HFFc6 (cell line): Measurements from ENCODE around the gene CLNK. TPM values are rescaled to one million over a fixed set of nuclear protein-coding genes. Genes with fewer than 3 reads are reported as not detected.

Experiments
- DNase-seq: peaks from one replicate; pipeline ENCODE4 v3.0.0-alpha.2; 2018
- H3K27ac Mint-ChIP-seq: 2 replicates; pipeline ENCODE4 v1.8.0; 2020; ENCODE audit warnings: mild to moderate bottlenecking, mixed read lengths
- H3K27me3 Mint-ChIP-seq: 2 replicates; pipeline ENCODE4 v1.8.0; 2021; ENCODE audit warnings: mild to moderate bottlenecking, moderate library complexity, mixed read lengths; ENCODE audit not compliant: insufficient read depth
- H3K36me3 Mint-ChIP-seq: 2 replicates; pipeline ENCODE4 v1.8.0; 2021; ENCODE audit warnings: low read depth, mixed read lengths
- H3K4me1 Mint-ChIP-seq: 2 replicates; pipeline ENCODE4 v1.8.0; 2020; ENCODE audit warnings: low read depth, mixed read lengths
- H3K4me3 Mint-ChIP-seq: 2 replicates; pipeline ENCODE4 v1.8.0; 2020; ENCODE audit warnings: mild to moderate bottlenecking, moderate library complexity, mixed read lengths
- H3K9me3 Mint-ChIP-seq: 2 replicates; pipeline ENCODE4 v1.8.0; 2020; ENCODE audit warnings: mild to moderate bottlenecking, mixed read lengths
- total RNA-seq, 6 experiments: library from RNA; stranded (reverse); fragmentation: NEBNext Ultra II Directional; extraction: Animal tissue kit (Norgen Biotek cat#: 25700); gene quantifications; 2 replicates in 1 of 6; 3 replicates in 5 of 6; pipeline ENCODE4 v1.2.3, GENCODE V29; 2021
- TF ChIP-seq, protein P1 (sequence below): fragments of 200-600 bp; sonication (generic); IDR thresholded peaks from 2 replicates; pipeline ENCODE4 v1.5.0; 2021; ENCODE audit warnings: antibody characterized with exemption, mild to moderate bottlenecking

Gene CLNK
- total RNA-seq, 6 experiments from 2014 or later, result not detected

DNA sequence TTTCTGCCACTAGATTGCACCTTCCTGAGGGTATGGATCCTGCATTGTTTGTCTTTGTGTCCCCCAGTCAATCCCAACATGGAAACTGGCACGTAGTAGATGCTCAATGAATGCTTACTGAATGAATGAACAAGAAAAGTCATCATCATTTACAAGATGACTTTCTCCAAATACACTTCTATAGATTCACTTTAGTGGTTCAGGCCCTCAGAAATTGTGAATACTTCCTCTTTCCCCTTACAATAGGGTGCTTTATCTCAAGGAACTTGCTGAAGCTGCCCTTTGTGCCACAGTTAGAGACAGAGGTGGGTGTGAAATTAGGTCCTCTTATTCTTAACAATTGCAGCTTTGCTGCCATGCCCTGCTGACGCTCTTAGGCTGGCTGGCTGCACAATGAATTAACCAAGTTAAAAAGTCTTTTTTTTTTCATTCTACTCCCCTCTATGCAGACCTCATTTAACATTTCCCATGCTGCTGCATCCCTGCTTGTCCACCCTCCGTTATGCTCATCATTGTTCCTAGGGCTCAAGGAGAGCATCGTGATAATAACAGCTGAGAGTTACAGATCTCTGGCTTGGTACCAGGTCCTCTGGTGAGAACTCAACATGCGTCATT is 119.3 kb downstream of the CLNK start:
- no peak for DNase-seq
- TF ChIP-seq, protein P1, sequence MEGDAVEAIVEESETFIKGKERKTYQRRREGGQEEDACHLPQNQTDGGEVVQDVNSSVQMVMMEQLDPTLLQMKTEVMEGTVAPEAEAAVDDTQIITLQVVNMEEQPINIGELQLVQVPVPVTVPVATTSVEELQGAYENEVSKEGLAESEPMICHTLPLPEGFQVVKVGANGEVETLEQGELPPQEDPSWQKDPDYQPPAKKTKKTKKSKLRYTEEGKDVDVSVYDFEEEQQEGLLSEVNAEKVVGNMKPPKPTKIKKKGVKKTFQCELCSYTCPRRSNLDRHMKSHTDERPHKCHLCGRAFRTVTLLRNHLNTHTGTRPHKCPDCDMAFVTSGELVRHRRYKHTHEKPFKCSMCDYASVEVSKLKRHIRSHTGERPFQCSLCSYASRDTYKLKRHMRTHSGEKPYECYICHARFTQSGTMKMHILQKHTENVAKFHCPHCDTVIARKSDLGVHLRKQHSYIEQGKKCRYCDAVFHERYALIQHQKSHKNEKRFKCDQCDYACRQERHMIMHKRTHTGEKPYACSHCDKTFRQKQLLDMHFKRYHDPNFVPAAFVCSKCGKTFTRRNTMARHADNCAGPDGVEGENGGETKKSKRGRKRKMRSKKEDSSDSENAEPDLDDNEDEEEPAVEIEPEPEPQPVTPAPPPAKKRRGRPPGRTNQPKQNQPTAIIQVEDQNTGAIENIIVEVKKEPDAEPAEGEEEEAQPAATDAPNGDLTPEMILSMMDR, result no peak
- no peaks in the 10 kb centered on the region for H3K36me3 Mint-ChIP-seq
- no peaks in the 10 kb centered on the region for H3K4me1 Mint-ChIP-seq
- no peak overlapping the region for H3K27ac Mint-ChIP-seq
- H3K9me3 Mint-ChIP-seq, result no peaks in the 10 kb centered on the region
- peaks cover 26% of the 10 kb centered on the region for H3K27me3 Mint-ChIP-seq
- no peak overlapping the region for H3K4me3 Mint-ChIP-seq

GRCh38 chr4:10554694-10555093 is 129.9 kb downstream of the CLNK start:
- H3K27ac Mint-ChIP-seq, result no peak overlapping the region
- TF ChIP-seq, protein P1, result peak; percentile 94
- H3K27me3 Mint-ChIP-seq, result peaks cover 22% of the 10 kb centered on the region
- no peaks in the 10 kb centered on the region for H3K4me1 Mint-ChIP-seq
- no peaks in the 10 kb centered on the region for H3K36me3 Mint-ChIP-seq
- no peak overlapping the region for H3K4me3 Mint-ChIP-seq
- no peaks in the 10 kb centered on the region for H3K9me3 Mint-ChIP-seq
- DNase-seq, result peak; percentile 48

DNA sequence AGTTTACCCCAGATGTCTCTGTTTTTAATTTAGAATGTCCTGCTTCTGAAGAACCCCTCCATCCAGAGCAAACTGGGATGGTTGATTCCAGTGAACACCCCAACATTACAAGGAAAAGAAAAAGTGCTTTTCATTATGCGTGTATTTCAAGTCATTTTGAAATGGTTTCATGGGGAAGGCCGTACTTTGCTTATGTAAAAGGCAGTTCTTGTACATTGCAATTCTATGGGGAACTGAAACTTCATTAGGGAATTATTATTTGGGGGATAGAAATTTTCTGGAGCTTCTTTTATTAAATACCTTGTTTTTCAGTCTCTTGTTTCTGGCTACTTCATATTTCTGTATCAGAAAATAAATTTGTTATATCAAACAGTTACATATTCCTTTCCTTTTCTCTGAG is 130.4 kb downstream of the CLNK start:
- no peak overlapping the region for H3K27ac Mint-ChIP-seq
- no peak overlapping the region for H3K4me3 Mint-ChIP-seq
- H3K36me3 Mint-ChIP-seq, result no peaks in the 10 kb centered on the region
- H3K4me1 Mint-ChIP-seq, result no peaks in the 10 kb centered on the region
- no peaks in the 10 kb centered on the region for H3K9me3 Mint-ChIP-seq
- H3K27me3 Mint-ChIP-seq, result peaks cover 19% of the 10 kb centered on the region
- DNase-seq, result no peak
- TF ChIP-seq, protein P1, result no peak

GRCh38 chr4:10552591-10553280 is 131.8 kb downstream of the CLNK start:
- H3K4me1 Mint-ChIP-seq, result no peaks in the 10 kb centered on the region
- peaks cover 20% of the 10 kb centered on the region for H3K27me3 Mint-ChIP-seq
- DNase-seq, result no peak
- H3K27ac Mint-ChIP-seq, result no peak overlapping the region
- no peaks in the 10 kb centered on the region for H3K9me3 Mint-ChIP-seq
- no peak overlapping the region for H3K4me3 Mint-ChIP-seq
- H3K36me3 Mint-ChIP-seq, result no peaks in the 10 kb centered on the region
- TF ChIP-seq, protein P1, result no peak

- Mint-ChIP-seq H3K4me1 (no peaks in the 10 kb centered on the region), H3K36me3 (no peaks in the 10 kb centered on the region), H3K27ac (no peak overlapping the region), H3K27me3 (peaks cover 14% of the 10 kb centered on the region), H3K4me3 (no peak overlapping the region), H3K9me3 (no peaks in the 10 kb centered on the region)
- TF ChIP-seq, protein P1, result no peak
- no peak for DNase-seq
Measured at GRCh38 chr4:10535912-10536311, 148.7 kb downstream of the CLNK start.
